ENCODE results near the gene KRT85.

Gene KRT85

DNA sequence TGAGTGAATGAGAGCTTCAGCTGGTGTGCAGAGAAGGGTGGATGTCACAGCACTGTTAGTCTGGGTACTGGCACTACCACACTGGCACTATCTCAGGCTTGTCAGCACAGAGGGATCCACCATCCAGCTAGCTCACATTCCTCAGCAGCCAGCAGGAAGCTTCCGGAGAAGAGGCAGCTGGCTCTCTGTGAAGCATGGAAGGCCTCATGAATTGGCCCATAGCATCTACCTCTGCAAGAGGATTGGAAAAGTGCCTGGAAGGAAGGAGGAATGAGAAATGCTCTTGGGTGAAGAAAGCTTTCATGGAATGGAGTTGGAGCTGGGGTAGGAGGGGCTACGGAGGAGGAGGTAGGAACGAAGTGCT, 56.0 kb downstream of the KRT85 start:
- H3K4me1 ChIP-seq (ENCODE audit: control extremely low read depth in 1 of 4, control insufficient read depth in 4 of 4, insufficient read depth in 4 of 4, low read length in 3 of 4): peaks cover 0 to 11% (median 9%) of the 10 kb centered on the region in 4 experiments
- no peak overlapping the region for H3K27ac ChIP-seq (ENCODE audit: insufficient read depth in 1 of 2, low read depth in 1 of 2, low read length in 2 of 2, poor library complexity in 1 of 2, severe bottlenecking in 2 of 2)
- no peak overlapping the region for H3K4me3 ChIP-seq (ENCODE audit: control insufficient read depth in 1 of 7, extremely low read depth in 1 of 7, insufficient read depth in 4 of 7, low read depth in 2 of 7, low read length in 6 of 7)
- no peaks in the 10 kb centered on the region for H3K36me3 ChIP-seq (ENCODE audit: control insufficient read depth in 4 of 4, insufficient read depth in 4 of 4, low read length in 3 of 4)
- CTCF ChIA-PET: interaction anchor here (0.7 to 10.0 kb wide), 12 partner anchors 12 to 232 kb away, joined by 3 to 151 read pairs (median 7); partner anchors contain the start of gene KRT83
- H3K27me3 ChIP-seq (replicated peaks in 2 of 5; ENCODE audit: control insufficient read depth in 4 of 5, insufficient read depth in 5 of 5, low read length in 4 of 5): peaks cover 3 to 62% (median 29%) of the 10 kb centered on the region in 5 experiments
- no peak for DNase-seq
- POLR2A ChIA-PET: no interaction called here
- no peaks in the 10 kb centered on the region for H3K9me3 ChIP-seq (ENCODE audit: control extremely low read depth in 1 of 5, control insufficient read depth in 4 of 5, insufficient read depth in 2 of 5, low read depth in 1 of 5, low read length in 4 of 5)
- 100% methylated on average over 3 of the region's 3 CpGs for WGBS (ENCODE audit: insufficient coverage)

DNA sequence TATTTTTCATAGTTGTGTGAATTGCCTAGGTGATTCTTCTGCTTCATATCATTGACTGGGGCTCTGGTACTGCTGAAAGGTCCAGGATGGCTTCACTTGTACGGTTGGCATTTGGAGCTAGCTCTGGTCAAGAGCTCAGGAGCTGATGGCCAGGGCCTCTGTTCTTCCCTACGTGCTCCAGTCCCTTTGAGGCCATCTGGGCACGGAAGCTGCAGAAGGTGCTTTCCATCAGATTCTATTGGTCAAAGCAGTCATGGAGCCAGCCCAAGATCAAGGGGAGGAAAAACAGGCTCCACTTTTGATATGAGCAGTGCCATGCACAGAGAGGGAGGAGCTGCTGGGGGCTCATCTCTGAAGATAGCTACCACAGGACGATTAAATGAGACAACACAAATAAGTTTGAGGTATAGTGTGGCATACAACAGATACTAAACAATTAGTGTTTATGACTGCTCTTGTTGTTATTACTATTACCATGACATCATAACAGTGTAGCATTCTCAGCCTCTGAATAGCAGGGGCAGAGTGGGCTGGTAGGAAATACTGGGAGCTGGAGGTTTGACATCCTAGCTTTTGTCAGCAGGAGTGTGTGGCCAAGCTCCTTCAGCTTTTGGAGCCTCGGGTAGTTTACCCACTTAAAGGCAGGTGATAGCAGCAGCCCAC, 56.5 kb downstream of the KRT85 start:
- H3K36me3 ChIP-seq (ENCODE audit: control insufficient read depth in 4 of 4, insufficient read depth in 4 of 4, low read length in 3 of 4): no peaks in the 10 kb centered on the region
- H3K9me3 ChIP-seq (ENCODE audit: control extremely low read depth in 1 of 5, control insufficient read depth in 4 of 5, insufficient read depth in 2 of 5, low read depth in 1 of 5, low read length in 4 of 5): no peaks in the 10 kb centered on the region
- ChIA-PET POLR2A (no interaction called here), CTCF (interaction anchor here (0.7 to 10.0 kb wide), 14 partner anchors 13 to 232 kb away, joined by 3 to 151 read pairs (median 6); partner anchors contain the start of gene KRT83)
- H3K27me3 ChIP-seq (replicated peaks in 2 of 5; ENCODE audit: control insufficient read depth in 4 of 5, insufficient read depth in 5 of 5, low read length in 4 of 5): peaks cover 3 to 62% (median 30%) of the 10 kb centered on the region in 5 experiments
- WGBS (ENCODE audit: insufficient coverage): 95% methylated on average over 3 of the region's 5 CpGs
- no peak overlapping the region for H3K27ac ChIP-seq (ENCODE audit: insufficient read depth in 1 of 2, low read depth in 1 of 2, low read length in 2 of 2, poor library complexity in 1 of 2, severe bottlenecking in 2 of 2)
- H3K4me3 ChIP-seq (ENCODE audit: control insufficient read depth in 1 of 7, extremely low read depth in 1 of 7, insufficient read depth in 4 of 7, low read depth in 2 of 7, low read length in 6 of 7): no peak overlapping the region
- peaks cover 0 to 11% (median 9%) of the 10 kb centered on the region in 4 experiments for H3K4me1 ChIP-seq (ENCODE audit: control extremely low read depth in 1 of 4, control insufficient read depth in 4 of 4, insufficient read depth in 4 of 4, low read length in 3 of 4)
- DNase-seq: peak in 1 of 3 donors; percentile 5

Data from common myeloid progenitor, CD34-positive (primary cell).